GM13976 (cell line): ENCODE data around the gene CD8A.
"Not testable (repeated sequence)": the region's sequence is repeated elsewhere in the genome, so short reads cannot be mapped to it uniquely, and the experiment has no call there.

ENCODE experiments used
- DNase-seq: peaks from one replicate; pipeline ENCODE4 v3.0.0; 2012; ENCODE audit warnings: low spot score
- in situ Hi-C: fragments of 300-500 bp; cut with MboI; formaldehyde crosslinking; loops from one replicate; pipeline ENCODE4 v1.12.0; 2022; ENCODE audit warnings: low sequenced_read_pairs, mixed read lengths, inconsistent platforms; ENCODE audit not compliant: unreplicated experiment
- TF ChIP-seq, protein P1 (sequence below): IDR thresholded peaks from 2 replicates; pipeline ENCODE4 v1.5.1; 2012; ENCODE audit warnings: borderline replicate concordance, mild to moderate bottlenecking; ENCODE audit not compliant: insufficient read depth; ENCODE audit errors: extremely low read depth, missing control alignments, control extremely low read depth

CD8A gene

GRCh38 chr2:86751778-86752177 is 38.9 kb downstream of the CD8A start:
- no peak for DNase-seq

DNA sequence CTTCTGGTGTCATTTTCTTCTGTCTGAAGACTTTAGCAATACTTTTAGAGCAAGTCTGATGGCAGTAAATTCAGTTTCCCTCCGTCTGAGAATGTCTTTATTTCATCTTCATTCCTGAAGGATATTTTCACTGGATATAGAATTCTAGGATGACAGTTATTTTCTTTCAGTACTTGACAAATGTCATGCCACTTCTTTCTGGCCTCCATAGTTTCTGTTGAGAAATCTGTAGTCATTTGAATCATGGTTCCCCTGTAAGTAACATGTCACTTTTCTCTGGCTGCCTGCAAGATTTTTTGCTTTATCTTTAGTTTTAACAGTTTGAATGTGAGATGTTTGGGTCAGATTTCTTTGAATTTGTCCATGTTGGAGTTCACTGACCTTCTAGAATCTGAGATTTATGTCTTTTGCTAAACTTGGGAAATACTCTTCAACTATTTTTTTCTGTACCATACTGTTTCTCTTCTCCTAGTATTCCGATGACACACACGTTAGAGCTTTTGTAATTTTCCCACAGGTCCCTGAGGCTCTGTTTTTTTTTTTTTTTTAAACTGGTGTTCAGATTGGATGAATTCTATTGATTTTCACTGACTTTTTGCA is 40.4 kb downstream of the CD8A start:
- TF ChIP-seq, protein P1, sequence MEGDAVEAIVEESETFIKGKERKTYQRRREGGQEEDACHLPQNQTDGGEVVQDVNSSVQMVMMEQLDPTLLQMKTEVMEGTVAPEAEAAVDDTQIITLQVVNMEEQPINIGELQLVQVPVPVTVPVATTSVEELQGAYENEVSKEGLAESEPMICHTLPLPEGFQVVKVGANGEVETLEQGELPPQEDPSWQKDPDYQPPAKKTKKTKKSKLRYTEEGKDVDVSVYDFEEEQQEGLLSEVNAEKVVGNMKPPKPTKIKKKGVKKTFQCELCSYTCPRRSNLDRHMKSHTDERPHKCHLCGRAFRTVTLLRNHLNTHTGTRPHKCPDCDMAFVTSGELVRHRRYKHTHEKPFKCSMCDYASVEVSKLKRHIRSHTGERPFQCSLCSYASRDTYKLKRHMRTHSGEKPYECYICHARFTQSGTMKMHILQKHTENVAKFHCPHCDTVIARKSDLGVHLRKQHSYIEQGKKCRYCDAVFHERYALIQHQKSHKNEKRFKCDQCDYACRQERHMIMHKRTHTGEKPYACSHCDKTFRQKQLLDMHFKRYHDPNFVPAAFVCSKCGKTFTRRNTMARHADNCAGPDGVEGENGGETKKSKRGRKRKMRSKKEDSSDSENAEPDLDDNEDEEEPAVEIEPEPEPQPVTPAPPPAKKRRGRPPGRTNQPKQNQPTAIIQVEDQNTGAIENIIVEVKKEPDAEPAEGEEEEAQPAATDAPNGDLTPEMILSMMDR = no peak
- DNase-seq = no peak
- in situ Hi-C loops = no loop called here

More at GRCh38 chr2:86751778-86752177, 38.9 kb downstream of the CD8A start:
- in situ Hi-C loops = no loop called here
- TF ChIP-seq, protein P1 = no peak

GRCh38 chr2:86747711-86748639 is 42.7 kb downstream of the CD8A start:
- TF ChIP-seq, protein P1 = no peak
- in situ Hi-C loops = no loop called here
- peak; percentile 17 for DNase-seq

DNA sequence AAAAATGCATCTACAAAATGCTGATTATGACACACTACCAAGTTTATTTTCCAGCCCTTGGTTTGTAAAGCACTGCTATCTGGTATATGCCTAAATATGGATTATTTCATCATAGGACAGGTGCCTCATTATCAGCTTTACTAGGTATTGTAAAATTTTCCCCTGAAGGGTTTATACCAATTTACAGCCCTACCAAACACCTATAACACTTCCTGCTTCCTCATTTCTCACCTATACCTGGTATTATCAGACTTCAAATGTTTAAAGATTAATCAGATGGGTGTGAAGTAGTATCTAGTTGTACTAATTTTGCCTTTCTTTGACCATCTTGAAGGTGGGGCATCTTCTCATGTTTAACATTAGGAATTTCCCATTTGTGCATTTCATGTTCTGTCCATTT is 43.8 kb downstream of the CD8A start:
- TF ChIP-seq, protein P1 = no peak
- no peak for DNase-seq
- in situ Hi-C loops = no loop called here

GRCh38 chr2:86744152-86744551 is 46.6 kb downstream of the CD8A start:
- in situ Hi-C loops = no loop called here
- TF ChIP-seq, protein P1 = no peak
- no peak for DNase-seq

- DNase-seq, in situ Hi-C loops: not testable (repeated sequence)
Observed at GRCh38 chr2:86741889-86742498, 48.7 kb downstream of the CD8A start.

DNA sequence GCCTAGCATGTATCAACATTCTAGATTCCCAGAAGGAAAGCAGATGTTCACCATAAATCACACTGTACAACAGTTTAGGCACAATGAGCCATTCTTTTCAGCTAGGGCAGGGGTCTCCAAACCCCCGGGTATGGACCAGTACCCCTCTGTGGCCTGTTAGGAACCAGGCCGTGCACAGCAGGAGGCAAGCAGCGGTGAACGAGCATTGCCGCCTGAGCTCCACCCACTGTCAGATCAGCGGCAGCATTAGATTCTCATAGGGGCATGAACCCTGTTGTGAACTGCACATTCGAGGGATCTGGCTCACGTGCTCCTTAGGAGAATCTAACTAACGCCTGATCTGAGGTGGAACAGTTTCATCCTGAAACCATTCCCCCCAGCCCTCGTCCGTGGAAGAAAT is 50.8 kb downstream of the CD8A start:
- DNase-seq, in situ Hi-C loops: not testable (repeated sequence)

- DNase-seq, in situ Hi-C loops: not testable (repeated sequence)
Observed at GRCh38 chr2:86739485-86739884, 51.2 kb downstream of the CD8A start.

DNA sequence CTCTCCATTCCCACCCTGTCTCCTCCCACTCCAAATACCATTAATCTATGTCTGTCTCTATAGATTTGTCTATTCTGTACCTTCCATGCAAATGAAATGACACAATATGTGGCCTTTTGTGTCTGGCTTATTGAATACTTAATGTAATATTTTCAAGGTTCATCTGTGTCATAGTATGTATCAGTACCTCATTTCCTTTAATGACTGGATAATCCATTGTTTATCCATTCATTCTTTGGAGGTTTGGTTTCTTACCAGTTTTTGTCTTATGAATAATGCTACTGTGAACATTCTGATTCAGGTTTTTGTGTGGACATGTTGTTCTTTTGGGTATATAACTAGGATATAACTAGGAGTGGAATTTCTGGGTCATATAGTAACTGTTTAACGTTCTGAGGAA is 55.8 kb downstream of the CD8A start:
- in situ Hi-C loops, DNase-seq: not testable (repeated sequence)
